H1 (cell line): ENCODE measurements around the gene MPPED2.

Experiments
- CTCF ChIP-seq, 3 experiments: IDR thresholded peaks; 1 replicate in 2 of 3; 2 replicates in 1 of 3; pipeline versions ENCODE4 v1.5.1 to v1.6.1; 2011; ENCODE audit warnings: low read length in 3 of 3, mild to moderate bottlenecking in 3 of 3, inconsistent platforms in 2 of 3, low read depth in 1 of 3, moderate library complexity in 1 of 3; ENCODE audit not compliant: insufficient read depth in 1 of 3; ENCODE audit errors: control extremely low read depth in 1 of 3
- JUND ChIP-seq: IDR thresholded peaks from 2 replicates; pipeline ENCODE4 v1.6.1; 2011; ENCODE audit warnings: mild to moderate bottlenecking, improper control_type of control experiment, low read length
- MAFK ChIP-seq: IDR thresholded peaks from 2 replicates; pipeline ENCODE4 v1.6.1; 2012; ENCODE audit warnings: low read depth, mild to moderate bottlenecking, improper control_type of control experiment, low read length
- NRF1 ChIP-seq: IDR thresholded peaks from 2 replicates; pipeline ENCODE4 v1.6.1; 2011; ENCODE audit warnings: mild to moderate bottlenecking, low read depth, low read length, improper control_type of control experiment
- POLR2A ChIP-seq, 2 experiments: IDR thresholded peaks; 1 replicate in 1 of 2; 2 replicates in 1 of 2; pipeline ENCODE4 v1.6.1; 2011; ENCODE audit warnings: low read depth in 2 of 2, low read length in 2 of 2, mild to moderate bottlenecking in 2 of 2; ENCODE audit errors: control extremely low read depth in 1 of 2
- SIX5 ChIP-seq: IDR thresholded peaks from 2 replicates; pipeline ENCODE4 v1.6.1; 2011; ENCODE audit warnings: mild to moderate bottlenecking, low read depth, low read length
- TAF7 ChIP-seq: optimal IDR thresholded peaks from 2 replicates; pipeline ENCODE3; 2011; ENCODE audit warnings: low read depth, mild to moderate bottlenecking, inconsistent platforms, low read length, moderate library complexity, borderline replicate concordance

- TF ChIP-seq CTCF (IDR thresholded peaks at IDR 0.05; ENCODE audit: control extremely low read depth in 1 of 3, insufficient read depth in 1 of 3, low read depth in 1 of 3, low read length in 3 of 3) (no peak), POLR2A (IDR thresholded peaks at IDR 0.05; ENCODE audit: control extremely low read depth in 1 of 2, low read depth in 2 of 2, low read length in 2 of 2) (no peak), NRF1 (no peak), MAFK (no peak), JUND (no peak), SIX5 (no peak), TAF7 (no peak)
These were observed 216.0 kb downstream of the MPPED2 start for GRCh38 chr11:30370164-30370563.
